Right lobe of liver (tissue), 6 donors: ENCODE measurements around the gene TEF. TPM values are rescaled to one million over a fixed set of nuclear protein-coding genes. Genes with fewer than 3 reads are reported as not detected.
"Not testable (repeated sequence)": the region's sequence is repeated elsewhere in the genome, so short reads cannot be mapped to it uniquely, and the experiment has no call there.

Experiments
- ATAC-seq, 4 donors: fragments of 200-7000 bp; cut with Tn5 transposase; one replicate each; pipeline ENCODE4 v1.9.1; 2020; ENCODE audit warnings: mild to moderate bottlenecking in 4 of 4, moderate library complexity in 4 of 4
- DNase-seq, 3 donors: peaks; one replicate each; pipeline ENCODE4 v3.0.0-alpha.2; 2020
- H3K27ac ChIP-seq, 3 donors: fragments of 200-600 bp; one replicate each; pipeline ENCODE4 v1.8.0; 2022
- H3K27me3 ChIP-seq, 2 donors: fragments of 200-600 bp; one replicate each; pipeline ENCODE4 v1.8.0; 2022
- H3K36me3 ChIP-seq, 4 donors: fragments of 200-600 bp; sonication (generic) in 1 of 4; one replicate each; pipeline versions ENCODE4 v1.5.1 to v1.8.0; 2017 to 2022; ENCODE audit warnings: control low read depth in 1 of 4
- H3K4me1 ChIP-seq, 4 donors: fragments of 200-600 bp; sonication (generic) in 1 of 4; one replicate each; pipeline versions ENCODE4 v1.5.1 to v1.8.0; 2017 to 2022; ENCODE audit warnings: control low read depth in 1 of 4
- H3K4me3 ChIP-seq, 3 donors: fragments of 200-600 bp; one replicate each; pipeline ENCODE4 v1.8.0; 2022
- H3K9me3 ChIP-seq, 4 donors: fragments of 200-600 bp; sonication (generic) in 1 of 4; one replicate each; pipeline versions ENCODE4 v1.5.1 to v1.8.0; 2017 to 2022; ENCODE audit warnings: control low read depth in 1 of 4
- CTCF ChIP-seq, 4 donors: fragments of 200-600 bp in 3 of 4; fragments of 450-650 bp in 1 of 4; IDR thresholded peaks; one replicate each; pipeline versions ENCODE4 v1.5.1 to v1.8.0; 2016 to 2022; ENCODE audit warnings: antibody characterized with exemption in 4 of 4, mild to moderate bottlenecking in 2 of 4
- POLR2A ChIP-seq: fragments of 450-650 bp; IDR thresholded peaks from one replicate; pipeline ENCODE4 v1.6.1; 2017; ENCODE audit warnings: antibody characterized with exemption, mild to moderate bottlenecking
- WGBS: methylation state at CpG from one replicate; pipeline ENCODE4 v1.1.6; 2018; ENCODE audit warnings: low coverage, low lambda C conversion rate; ENCODE audit not compliant: insufficient coverage; ENCODE audit errors: missing lambda C conversion rate; 5-methylcytosine and 5-hydroxymethylcytosine counted together
- intact Hi-C, 2 donors: fragments of 100-400 bp; cut with DNase I; formaldehyde crosslinking; loops; one replicate each; pipeline versions ENCODE4 v1.11.2 to v1.14.1; 2022
- total RNA-seq, 6 experiments: library from RNA; depleted of rRNA in 2 of 6; stranded (reverse); fragments of >200 nt in 2 of 6; fragmentation: NEBNext Ultra II Directional in 3 of 6; extraction: Animal tissue kit (Norgen Biotek cat#: 25700) in 3 of 6; gene quantifications; one replicate each; pipeline versions ENCODE4 v1.1.0 to v1.2.4, GENCODE V29; 2016 to 2023
- donor health status: DM: no; HTN: yes; CAD: no.
- donor health status: DM: no; HTN: no; CAD: no.
- donor health status: DM: no; HTN: no; CAD: no.
- donor health status: DM: no; HTN: yes; CAD: no.
- donor health status: DM: no; HTN: yes; CAD: no.

TEF gene
- total RNA-seq, 6 experiments from 2014 or later: 6.1 to 28.9 (median 15.5) TPM

GRCh38 chr22:41429951-41430332, 48.2 kb downstream of the TEF start:
- intact Hi-C loops: no loop called here
- no peak for ATAC-seq
- Histone ChIP-seq H3K4me3 (no peak overlapping the region), H3K27me3 (no peaks in the 10 kb centered on the region), H3K4me1 (peaks cover 0 to 19% (median 3%) of the 10 kb centered on the region in 4 donors), H3K9me3 (no peaks in the 10 kb centered on the region), H3K27ac (no peak overlapping the region), H3K36me3 (peaks cover 0 to 6% (median 1%) of the 10 kb centered on the region in 4 donors)
- TF ChIP-seq POLR2A (no peak), CTCF (IDR thresholded peaks at IDR 0.05) (no peak)
- no peak for DNase-seq
- WGBS: 95% methylated on average over 8 of the region's 8 CpGs

GRCh38 chr22:41431656-41432055, 49.9 kb downstream of the TEF start:
- Histone ChIP-seq H3K9me3 (no peaks in the 10 kb centered on the region), H3K4me3 (no peak overlapping the region), H3K27me3 (no peaks in the 10 kb centered on the region), H3K4me1 (peaks cover 0 to 37% (median 11%) of the 10 kb centered on the region in 4 donors), H3K36me3 (peaks cover 5 to 20% (median 12%) of the 10 kb centered on the region in 4 donors), H3K27ac (no peak overlapping the region)
- DNase-seq (no peak), ATAC-seq (peak in 1 of 4 donors; percentile 7)
- intact Hi-C loops: no loop called here
- 90% methylated on average over 2 of the region's 6 CpGs for WGBS
- TF ChIP-seq POLR2A (no peak), CTCF (IDR thresholded peaks at IDR 0.05) (no peak)

GRCh38 chr22:41433480-41433879, 51.7 kb downstream of the TEF start:
- H3K4me3 ChIP-seq, H3K27me3 ChIP-seq, intact Hi-C loops, H3K9me3 ChIP-seq, DNase-seq: not testable (repeated sequence)
- H3K27ac ChIP-seq: peak overlapping the region in 1 of 3 donors; percentile 16
- WGBS: 25% methylated on average over 1 of the region's 1 CpG
- peak in 2 of 4 donors; percentile 22 to 52 for ATAC-seq
- peaks cover 8 to 30% (median 17%) of the 10 kb centered on the region in 4 donors for H3K36me3 ChIP-seq
- H3K4me1 ChIP-seq: peaks cover 0 to 46% (median 11%) of the 10 kb centered on the region in 4 donors

GRCh38 chr22:41434361-41435003, 52.7 kb downstream of the TEF start:
- peak; percentile 47 to 67 (median 58) for ATAC-seq

GRCh38 chr22:41435560-41435959, 53.8 kb downstream of the TEF start:
- DNase-seq (no peak), ATAC-seq (peak in 1 of 4 donors; percentile 1)
- no peak overlapping the region for H3K4me3 ChIP-seq
- peaks cover 0 to 66% (median 18%) of the 10 kb centered on the region in 4 donors for H3K4me1 ChIP-seq
- no peaks in the 10 kb centered on the region for H3K9me3 ChIP-seq
- H3K27me3 ChIP-seq: no peaks in the 10 kb centered on the region
- H3K36me3 ChIP-seq: peaks cover 8 to 35% (median 22%) of the 10 kb centered on the region in 4 donors
- intact Hi-C loops: no loop called here
- WGBS: 38% methylated on average over 1 of the region's 4 CpGs
- no peak overlapping the region for H3K27ac ChIP-seq
- TF ChIP-seq POLR2A (no peak), CTCF (IDR thresholded peaks at IDR 0.05) (no peak)

More at GRCh38 chr22:41434361-41435003, 52.7 kb downstream of the TEF start:
- H3K4me1 ChIP-seq: peaks cover 0 to 56% (median 16%) of the 10 kb centered on the region in 4 donors
- H3K27ac ChIP-seq, H3K9me3 ChIP-seq, DNase-seq, H3K4me3 ChIP-seq, intact Hi-C loops, H3K27me3 ChIP-seq: not testable (repeated sequence)
- H3K36me3 ChIP-seq: peaks cover 8 to 34% (median 20%) of the 10 kb centered on the region in 4 donors
- 37% methylated on average over 4 of the region's 5 CpGs for WGBS
